ENCODE measurements around the gene CGB1.
A peak's percentile ranks its signal among the peaks of the same experiment; 100 is the strongest.

The CGB1 gene

GRCh38 chr19:48997972-48998371, 38.7 kb downstream of the CGB1 start:
- Histone ChIP-seq H3K27me3 (ENCODE audit: control insufficient read depth, insufficient read depth, low read length) (no peaks in the 10 kb centered on the region), H3K9me3 (ENCODE audit: control insufficient read depth, low read length) (no peaks in the 10 kb centered on the region), H3K36me3 (ENCODE audit: control insufficient read depth, insufficient read depth, low read length) (no peaks in the 10 kb centered on the region), H3K4me3 (ENCODE audit: low read length) (no peak overlapping the region), H3K9ac (ENCODE audit: low read length) (no peak overlapping the region), H3K4me1 (ENCODE audit: control insufficient read depth, insufficient read depth, low read length) (no peaks in the 10 kb centered on the region)

GRCh38 chr19:48994035-48994386, 42.7 kb downstream of the CGB1 start:
- Histone ChIP-seq H3K4me1 (ENCODE audit: control insufficient read depth, insufficient read depth, low read length) (peaks cover 9% of the 10 kb centered on the region), H3K4me3 (ENCODE audit: low read length) (peak overlapping the region; percentile 48), H3K36me3 (ENCODE audit: control insufficient read depth, insufficient read depth, low read length) (no peaks in the 10 kb centered on the region), H3K9ac (ENCODE audit: low read length) (peak overlapping the region; percentile 98), H3K9me3 (ENCODE audit: control insufficient read depth, low read length) (no peaks in the 10 kb centered on the region), H3K27me3 (ENCODE audit: control insufficient read depth, insufficient read depth, low read length) (no peaks in the 10 kb centered on the region)

DNA sequence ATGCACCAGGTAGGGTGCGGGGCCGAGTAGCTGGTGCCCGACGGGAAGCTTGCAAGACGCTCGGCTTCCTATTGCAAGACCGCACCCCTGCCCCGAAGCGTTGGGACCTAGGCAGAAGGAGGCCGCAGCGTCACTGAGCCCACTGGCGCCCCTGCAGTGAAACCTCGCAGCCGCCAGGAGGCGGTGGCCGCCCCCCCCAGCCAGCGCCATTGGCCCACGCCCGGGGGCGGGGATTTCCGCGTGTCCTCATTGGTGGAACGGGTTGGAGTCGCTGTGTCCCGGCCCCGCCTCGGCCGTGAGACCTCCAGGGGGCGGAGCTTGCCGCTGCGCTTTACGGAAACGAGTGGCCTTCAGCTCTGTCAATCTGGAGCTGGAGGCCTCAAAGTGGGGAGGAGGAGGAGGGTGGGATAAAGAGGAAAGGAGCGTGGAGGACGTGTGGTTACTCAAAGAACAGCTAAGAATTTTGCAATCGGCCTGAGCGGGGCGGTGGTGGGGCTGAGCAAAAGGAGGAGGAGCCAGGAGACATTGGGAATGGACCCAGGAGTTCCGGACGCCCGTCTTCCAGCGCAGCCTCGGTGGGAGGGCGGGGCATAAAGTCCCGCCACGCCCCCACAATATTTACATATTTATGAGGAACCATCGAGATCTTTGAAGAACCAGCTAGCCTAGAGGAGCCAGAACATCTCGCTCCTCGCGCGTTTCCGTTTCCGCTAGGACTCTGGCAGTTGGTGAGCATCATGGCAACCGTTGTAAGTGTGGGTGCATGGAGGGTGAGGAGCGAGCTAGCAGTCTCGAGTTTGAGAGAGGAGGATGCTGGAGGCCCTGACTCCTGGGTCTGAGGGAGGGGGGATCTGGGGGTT, 43.3 kb downstream of the CGB1 start, which contains the start of the genes GYS1 and RUVBL2:
Gene GYS1 (minus strand): TSS at position 135 of the 860 bp plus-strand sequence. CDS start 197 bp downstream, outside the sequence.
Gene RUVBL2 (plus strand): TSS at position 713 of the 860 bp plus-strand sequence. CDS start 25 bp downstream, at position 738.
- Histone ChIP-seq H3K4me1 (ENCODE audit: control insufficient read depth, insufficient read depth, low read length) (peaks cover 9% of the 10 kb centered on the region), H3K9me3 (ENCODE audit: control insufficient read depth, low read length) (no peaks in the 10 kb centered on the region), H3K27me3 (ENCODE audit: control insufficient read depth, insufficient read depth, low read length) (no peaks in the 10 kb centered on the region), H3K9ac (ENCODE audit: low read length) (peak within 1 kb of the TSS; percentile 98), H3K36me3 (ENCODE audit: control insufficient read depth, insufficient read depth, low read length) (no peaks in the 10 kb centered on the region), H3K4me3 (ENCODE audit: low read length) (peak within 1 kb of the TSS; percentile 98)

DNA sequence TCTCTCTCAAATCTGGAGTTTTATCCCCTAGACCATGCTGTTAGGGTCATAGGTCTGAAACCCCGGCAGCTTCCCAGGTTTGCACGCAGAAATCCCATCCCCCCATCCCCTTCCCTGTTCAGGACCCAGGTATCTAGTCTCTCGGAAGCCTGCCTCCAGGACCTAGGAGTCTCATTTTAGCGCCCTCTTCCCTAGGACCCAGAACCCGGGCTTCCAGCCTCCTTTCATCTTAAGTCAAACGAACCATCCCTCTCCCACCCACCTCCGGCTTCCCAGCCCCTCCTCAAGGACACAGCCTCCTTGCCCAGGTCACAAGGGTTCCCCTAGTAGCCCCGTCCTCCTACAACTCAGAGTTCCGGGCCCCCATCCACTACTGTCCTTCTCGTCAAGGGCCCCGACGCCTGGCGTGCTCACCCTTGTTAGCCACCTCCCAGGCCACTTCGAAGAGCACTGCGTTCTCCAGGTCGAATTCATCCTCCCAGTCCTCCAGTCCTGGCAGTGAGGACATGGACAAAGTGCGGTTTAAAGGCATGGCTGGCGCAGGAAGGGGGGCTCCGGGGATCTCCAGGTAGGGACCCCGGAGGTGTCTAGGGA, 44.0 kb downstream of the CGB1 start:
- Histone ChIP-seq H3K27me3 (ENCODE audit: control insufficient read depth, insufficient read depth, low read length) (no peaks in the 10 kb centered on the region), H3K9ac (ENCODE audit: low read length) (peak overlapping the region; percentile 98), H3K36me3 (ENCODE audit: control insufficient read depth, insufficient read depth, low read length) (no peaks in the 10 kb centered on the region), H3K4me3 (ENCODE audit: low read length) (peak overlapping the region; percentile 98), H3K9me3 (ENCODE audit: control insufficient read depth, low read length) (no peaks in the 10 kb centered on the region), H3K4me1 (ENCODE audit: control insufficient read depth, insufficient read depth, low read length) (peaks cover 9% of the 10 kb centered on the region)

DNA sequence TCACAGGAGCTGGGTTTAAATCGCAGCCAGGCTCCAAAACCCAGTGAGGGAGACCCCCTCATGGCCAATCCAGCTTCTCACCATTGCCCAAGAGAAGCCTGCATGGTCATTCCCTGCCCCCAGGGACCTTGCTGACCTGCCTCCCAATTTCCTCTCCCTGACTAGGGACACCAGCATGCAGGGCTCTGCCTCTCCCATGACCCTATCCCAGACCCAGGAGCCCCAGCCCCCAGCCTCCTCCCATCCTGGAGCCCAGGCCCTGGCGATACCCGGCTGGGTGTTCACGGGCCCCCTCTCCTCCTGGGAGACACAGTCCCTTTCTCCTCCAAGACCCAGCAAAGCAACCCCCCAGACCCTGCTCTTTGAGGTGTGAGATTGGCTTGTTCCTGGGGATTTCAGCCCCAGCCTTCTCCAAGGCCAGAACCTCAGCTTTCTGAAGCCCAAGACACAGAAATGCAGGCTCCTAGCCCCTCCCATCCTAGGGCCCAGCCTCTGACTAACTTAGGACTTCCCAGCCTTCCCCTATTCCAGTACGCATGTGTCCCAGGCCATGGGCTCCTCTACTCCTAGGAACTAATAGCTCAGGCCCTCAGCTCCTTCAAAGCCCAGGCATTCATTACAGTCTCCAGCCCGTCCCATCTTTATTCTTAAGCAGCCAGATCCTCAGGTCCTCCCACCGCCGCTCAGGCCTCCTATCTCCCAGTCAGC, 44.7 kb downstream of the CGB1 start:
- Histone ChIP-seq H3K36me3 (ENCODE audit: control insufficient read depth, insufficient read depth, low read length) (no peaks in the 10 kb centered on the region), H3K9me3 (ENCODE audit: control insufficient read depth, low read length) (no peaks in the 10 kb centered on the region), H3K4me1 (ENCODE audit: control insufficient read depth, insufficient read depth, low read length) (peaks cover 9% of the 10 kb centered on the region), H3K9ac (ENCODE audit: low read length) (peak overlapping the region; percentile 98), H3K27me3 (ENCODE audit: control insufficient read depth, insufficient read depth, low read length) (no peaks in the 10 kb centered on the region), H3K4me3 (ENCODE audit: low read length) (peak overlapping the region; percentile 98)

DNA sequence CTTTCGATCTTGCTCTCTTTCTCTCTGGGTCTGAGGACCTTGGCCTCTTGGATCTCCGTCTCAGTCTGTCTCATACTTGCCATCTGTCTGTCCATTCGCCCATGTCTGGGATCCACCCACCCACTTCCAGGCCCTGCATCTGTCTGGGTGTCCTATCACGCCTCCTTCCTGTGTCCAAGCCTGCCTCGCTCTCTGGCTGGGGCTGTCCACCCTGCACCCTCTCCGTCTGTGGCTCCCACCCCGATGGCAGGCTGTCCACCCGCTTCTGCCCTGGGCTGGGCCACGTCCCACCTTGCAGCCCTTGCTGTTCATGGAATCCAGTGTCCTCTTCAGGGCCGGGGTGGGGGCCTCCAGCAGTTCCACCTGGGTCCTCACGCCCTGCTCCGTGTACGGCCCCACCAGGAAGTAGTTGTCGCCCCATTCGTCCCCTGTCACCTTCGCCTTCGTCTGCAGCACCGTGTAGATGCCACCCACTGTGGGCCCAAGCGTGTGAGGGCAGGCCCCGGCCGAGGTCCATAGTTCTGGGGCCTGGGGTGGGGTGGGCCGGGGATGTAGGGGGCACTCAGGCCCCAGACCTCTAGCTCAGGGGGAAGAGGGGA, 45.6 kb downstream of the CGB1 start:
- H3K27me3 ChIP-seq (ENCODE audit: control insufficient read depth, insufficient read depth, low read length) = no peaks in the 10 kb centered on the region
- peaks cover 9% of the 10 kb centered on the region for H3K4me1 ChIP-seq (ENCODE audit: control insufficient read depth, insufficient read depth, low read length)
- H3K9ac ChIP-seq (ENCODE audit: low read length) = peak overlapping the region; percentile 98
- no peak overlapping the region for H3K4me3 ChIP-seq (ENCODE audit: low read length)
- no peaks in the 10 kb centered on the region for H3K9me3 ChIP-seq (ENCODE audit: control insufficient read depth, low read length)
- no peaks in the 10 kb centered on the region for H3K36me3 ChIP-seq (ENCODE audit: control insufficient read depth, insufficient read depth, low read length)

GRCh38 chr19:48990400-48990799, 46.3 kb downstream of the CGB1 start:
- H3K4me1 ChIP-seq (ENCODE audit: control insufficient read depth, insufficient read depth, low read length) = peaks cover 9% of the 10 kb centered on the region
- H3K4me3 ChIP-seq (ENCODE audit: low read length) = no peak overlapping the region
- H3K36me3 ChIP-seq (ENCODE audit: control insufficient read depth, insufficient read depth, low read length) = peaks cover under 1% of the 10 kb centered on the region
- H3K27me3 ChIP-seq (ENCODE audit: control insufficient read depth, insufficient read depth, low read length) = no peaks in the 10 kb centered on the region
- H3K9me3 ChIP-seq (ENCODE audit: control insufficient read depth, low read length) = no peaks in the 10 kb centered on the region
- no peak overlapping the region for H3K9ac ChIP-seq (ENCODE audit: low read length)

- Histone ChIP-seq H3K4me3 (ENCODE audit: low read length) (no peak overlapping the region), H3K9ac (ENCODE audit: low read length) (no peak overlapping the region), H3K36me3 (ENCODE audit: control insufficient read depth, insufficient read depth, low read length) (peaks cover 5% of the 10 kb centered on the region), H3K4me1 (ENCODE audit: control insufficient read depth, insufficient read depth, low read length) (peaks cover 9% of the 10 kb centered on the region), H3K27me3 (ENCODE audit: control insufficient read depth, insufficient read depth, low read length) (no peaks in the 10 kb centered on the region), H3K9me3 (ENCODE audit: control insufficient read depth, low read length) (no peaks in the 10 kb centered on the region)
Observed at GRCh38 chr19:48989701-48990291, 46.9 kb downstream of the CGB1 start.

GRCh38 chr19:48988860-48989259, 47.8 kb downstream of the CGB1 start:
- Histone ChIP-seq H3K9ac (ENCODE audit: low read length) (no peak overlapping the region), H3K9me3 (ENCODE audit: control insufficient read depth, low read length) (no peaks in the 10 kb centered on the region), H3K4me3 (ENCODE audit: low read length) (no peak overlapping the region), H3K27me3 (ENCODE audit: control insufficient read depth, insufficient read depth, low read length) (no peaks in the 10 kb centered on the region), H3K4me1 (ENCODE audit: control insufficient read depth, insufficient read depth, low read length) (peaks cover 9% of the 10 kb centered on the region), H3K36me3 (ENCODE audit: control insufficient read depth, insufficient read depth, low read length) (peaks cover 5% of the 10 kb centered on the region)

- Histone ChIP-seq H3K36me3 (ENCODE audit: control insufficient read depth, insufficient read depth, low read length) (peaks cover 5% of the 10 kb centered on the region), H3K27me3 (ENCODE audit: control insufficient read depth, insufficient read depth, low read length) (no peaks in the 10 kb centered on the region), H3K4me1 (ENCODE audit: control insufficient read depth, insufficient read depth, low read length) (peaks cover 9% of the 10 kb centered on the region), H3K9ac (ENCODE audit: low read length) (no peak overlapping the region), H3K4me3 (ENCODE audit: low read length) (no peak overlapping the region), H3K9me3 (ENCODE audit: control insufficient read depth, low read length) (no peaks in the 10 kb centered on the region)
Observed at GRCh38 chr19:48988286-48988685, 48.4 kb downstream of the CGB1 start.

- no peaks in the 10 kb centered on the region for H3K9me3 ChIP-seq (ENCODE audit: control insufficient read depth, low read length)
- peaks cover 5% of the 10 kb centered on the region for H3K36me3 ChIP-seq (ENCODE audit: control insufficient read depth, insufficient read depth, low read length)
Observed at GRCh38 chr19:48987323-48987722, 49.4 kb downstream of the CGB1 start.

More at GRCh38 chr19:48987323-48987722, 49.4 kb downstream of the CGB1 start:
- Histone ChIP-seq H3K4me3 (ENCODE audit: low read length) (no peak overlapping the region), H3K27me3 (ENCODE audit: control insufficient read depth, insufficient read depth, low read length) (no peaks in the 10 kb centered on the region), H3K4me1 (ENCODE audit: control insufficient read depth, insufficient read depth, low read length) (peaks cover 9% of the 10 kb centered on the region), H3K9ac (ENCODE audit: low read length) (no peak overlapping the region)
